ENCODE data around the gene GLP1R.

Gene GLP1R

DNA sequence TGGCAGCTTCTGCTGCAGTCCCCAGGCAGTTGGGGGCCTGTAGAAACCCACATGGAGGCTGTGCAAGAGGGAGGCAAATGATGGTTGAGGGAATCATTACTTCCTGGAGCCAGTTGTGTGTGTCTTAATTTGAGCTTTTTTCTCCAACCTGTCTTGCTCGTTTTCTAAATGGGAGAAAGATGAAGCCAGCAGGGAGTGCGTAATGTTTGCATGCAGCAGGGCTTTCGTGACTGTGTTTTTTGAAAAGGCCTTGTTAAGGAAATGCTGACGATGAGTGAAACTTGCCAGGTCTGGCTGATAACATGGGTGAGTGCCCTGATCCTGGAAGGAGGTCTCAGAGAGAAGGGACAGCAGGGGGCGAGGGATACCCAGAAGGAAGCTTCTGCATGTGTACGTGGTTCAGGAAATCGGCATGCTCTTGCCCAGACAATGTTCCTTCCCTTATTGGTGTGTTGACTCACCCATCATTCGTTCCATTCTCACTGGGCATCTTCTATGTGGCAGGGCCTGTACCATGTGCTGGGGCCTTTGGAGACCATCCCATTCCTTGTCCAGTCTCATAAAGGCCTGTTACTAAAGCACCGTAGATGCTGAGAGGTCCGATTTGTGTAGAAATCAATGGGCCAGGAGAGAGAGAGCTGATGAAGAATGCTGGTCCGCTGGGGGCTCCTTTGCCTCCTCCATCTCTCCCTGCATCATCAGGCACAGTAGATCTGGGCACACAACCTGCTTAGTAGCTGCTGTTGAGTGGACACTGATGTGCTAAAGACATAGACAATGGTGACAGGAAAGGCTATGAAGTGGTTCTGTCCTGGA, 27.4 kb downstream of the GLP1R start:
- no peak overlapping the region for H3K4me2 ChIP-seq (ENCODE audit: low read length)

DNA sequence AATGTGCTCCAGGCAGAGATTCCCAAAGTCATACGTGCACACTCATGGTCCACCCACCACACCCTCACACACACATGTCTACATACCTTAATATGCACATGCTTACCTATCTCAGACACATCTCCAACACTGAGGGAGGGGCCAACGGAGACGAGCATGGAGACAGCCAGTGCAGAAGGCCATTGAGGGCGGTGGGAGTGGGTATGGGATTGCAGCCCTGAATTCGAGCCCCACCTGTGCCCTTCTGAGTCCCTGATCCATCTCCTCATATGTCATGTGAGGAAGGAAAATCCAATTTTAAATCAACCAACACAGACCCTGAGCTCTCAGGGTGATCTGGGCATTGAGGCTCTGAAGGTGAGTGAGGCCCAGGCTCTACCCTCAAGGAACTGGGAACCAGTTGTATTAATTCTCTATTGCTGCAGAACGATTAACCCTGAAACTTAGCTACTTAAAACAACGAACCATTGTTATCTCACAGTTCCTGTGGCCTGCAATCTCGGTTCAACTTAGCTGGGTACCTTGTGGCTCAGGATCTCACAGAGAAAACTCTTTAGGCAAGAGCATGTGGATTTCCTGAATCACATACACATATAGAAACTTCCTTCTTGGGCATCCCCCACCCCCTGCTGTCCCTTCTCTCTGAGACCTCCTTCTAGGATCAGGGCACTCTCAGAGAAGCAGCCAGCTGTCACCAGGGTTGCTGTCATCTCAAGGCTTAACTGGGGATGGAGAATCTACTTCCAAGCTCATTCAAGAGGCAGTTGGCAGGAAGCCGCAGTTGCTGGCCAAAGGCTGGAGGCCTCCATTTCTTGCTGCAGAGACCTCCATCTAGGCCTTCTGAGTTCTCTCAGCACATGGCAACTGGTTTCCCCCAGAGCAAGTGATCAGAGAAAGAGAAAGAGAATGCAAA, 28.3 kb downstream of the GLP1R start:
- no peaks in the 10 kb centered on the region for H3K79me2 ChIP-seq (ENCODE audit: control insufficient read depth, low read length)
- H4K20me1 ChIP-seq (ENCODE audit: control insufficient read depth, insufficient read depth, low read depth, low read length): no peaks in the 10 kb centered on the region
- no peak overlapping the region for H3K4me3 ChIP-seq (ENCODE audit: low read length)
- H3F3A ChIP-seq (ENCODE audit: control insufficient read depth, insufficient read depth): no peaks in the 10 kb centered on the region
- no peaks in the 10 kb centered on the region for H3K9me2 ChIP-seq (replicated peaks; ENCODE audit: control insufficient read depth, low read length)
- no peaks in the 10 kb centered on the region for H3K36me3 ChIP-seq (ENCODE audit: control insufficient read depth, low read length)
- no peak for TF ChIP-seq EZH2phosphoT487 (IDR thresholded peaks at IDR 0.05; ENCODE audit: borderline replicate concordance, low read length)
- TF ChIP-seq, protein P1, sequence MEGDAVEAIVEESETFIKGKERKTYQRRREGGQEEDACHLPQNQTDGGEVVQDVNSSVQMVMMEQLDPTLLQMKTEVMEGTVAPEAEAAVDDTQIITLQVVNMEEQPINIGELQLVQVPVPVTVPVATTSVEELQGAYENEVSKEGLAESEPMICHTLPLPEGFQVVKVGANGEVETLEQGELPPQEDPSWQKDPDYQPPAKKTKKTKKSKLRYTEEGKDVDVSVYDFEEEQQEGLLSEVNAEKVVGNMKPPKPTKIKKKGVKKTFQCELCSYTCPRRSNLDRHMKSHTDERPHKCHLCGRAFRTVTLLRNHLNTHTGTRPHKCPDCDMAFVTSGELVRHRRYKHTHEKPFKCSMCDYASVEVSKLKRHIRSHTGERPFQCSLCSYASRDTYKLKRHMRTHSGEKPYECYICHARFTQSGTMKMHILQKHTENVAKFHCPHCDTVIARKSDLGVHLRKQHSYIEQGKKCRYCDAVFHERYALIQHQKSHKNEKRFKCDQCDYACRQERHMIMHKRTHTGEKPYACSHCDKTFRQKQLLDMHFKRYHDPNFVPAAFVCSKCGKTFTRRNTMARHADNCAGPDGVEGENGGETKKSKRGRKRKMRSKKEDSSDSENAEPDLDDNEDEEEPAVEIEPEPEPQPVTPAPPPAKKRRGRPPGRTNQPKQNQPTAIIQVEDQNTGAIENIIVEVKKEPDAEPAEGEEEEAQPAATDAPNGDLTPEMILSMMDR (IDR thresholded peaks at IDR 0.05; ENCODE audit: low read depth, low read length, poor library complexity, severe bottlenecking): no peak
- H3K27me3 ChIP-seq (ENCODE audit: control insufficient read depth, low read length): no peaks in the 10 kb centered on the region
- H3K27ac ChIP-seq (ENCODE audit: low read depth, low read length): no peak overlapping the region
- no peaks in the 10 kb centered on the region for H3K9me3 ChIP-seq (ENCODE audit: control insufficient read depth, insufficient read depth, low read length)
- no peak overlapping the region for H3K4me2 ChIP-seq (ENCODE audit: low read length)
- no peaks in the 10 kb centered on the region for H3K4me1 ChIP-seq (ENCODE audit: control insufficient read depth, low read length)

More for the DNA sequence above, 27.4 kb downstream of the GLP1R start:
- Histone ChIP-seq H3K27ac (ENCODE audit: low read depth, low read length) (no peak overlapping the region), H3K4me1 (ENCODE audit: control insufficient read depth, low read length) (no peaks in the 10 kb centered on the region), H4K20me1 (ENCODE audit: control insufficient read depth, insufficient read depth, low read depth, low read length) (no peaks in the 10 kb centered on the region), H3K79me2 (ENCODE audit: control insufficient read depth, low read length) (no peaks in the 10 kb centered on the region), H3F3A (ENCODE audit: control insufficient read depth, insufficient read depth) (no peaks in the 10 kb centered on the region), H3K36me3 (ENCODE audit: control insufficient read depth, low read length) (no peaks in the 10 kb centered on the region), H3K9me2 (replicated peaks; ENCODE audit: control insufficient read depth, low read length) (no peaks in the 10 kb centered on the region), H3K4me3 (ENCODE audit: low read length) (no peak overlapping the region), H3K9me3 (ENCODE audit: control insufficient read depth, insufficient read depth, low read length) (no peaks in the 10 kb centered on the region), H3K27me3 (ENCODE audit: control insufficient read depth, low read length) (no peaks in the 10 kb centered on the region)
- no peak for TF ChIP-seq EZH2phosphoT487 (IDR thresholded peaks at IDR 0.05; ENCODE audit: borderline replicate concordance, low read length)
- TF ChIP-seq, protein P1 (IDR thresholded peaks at IDR 0.05; ENCODE audit: low read depth, low read length, poor library complexity, severe bottlenecking): no peak

DNA sequence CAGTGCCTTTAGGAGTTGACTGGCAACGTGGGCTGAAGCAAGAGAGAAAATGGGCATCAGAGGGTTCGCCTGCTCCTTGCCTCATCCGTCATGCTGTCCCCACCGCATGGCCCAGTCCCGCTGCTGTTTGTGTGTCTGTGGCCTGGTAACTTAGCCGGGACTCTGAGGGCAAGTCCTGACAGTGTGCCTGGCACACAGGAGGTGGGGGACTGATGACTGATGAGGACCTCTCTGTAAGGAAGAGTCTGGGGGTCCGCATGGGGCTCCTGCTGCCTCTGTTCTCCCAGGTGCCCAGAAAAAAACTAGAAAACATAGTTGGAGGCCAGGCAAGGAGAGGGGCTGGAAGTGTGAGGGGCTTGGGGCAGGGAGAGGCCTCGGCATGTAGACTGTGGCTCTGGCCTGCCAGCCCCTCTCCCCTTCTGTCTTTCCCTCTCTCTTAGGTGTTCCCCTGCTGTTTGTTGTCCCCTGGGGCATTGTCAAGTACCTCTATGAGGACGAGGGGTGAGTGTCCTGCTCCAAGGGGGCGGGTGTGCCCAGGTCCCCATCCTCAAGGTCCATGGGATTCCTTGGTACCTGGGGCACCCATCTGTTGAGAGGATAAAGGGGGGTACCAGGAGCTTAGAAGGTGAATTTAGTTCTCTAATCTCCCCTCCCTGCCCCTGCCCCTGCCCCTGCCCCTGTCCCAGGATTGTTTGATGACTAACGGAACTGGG, 29.5 kb downstream of the GLP1R start:
- no peaks in the 10 kb centered on the region for H3K4me1 ChIP-seq (ENCODE audit: control insufficient read depth, low read length)
- no peaks in the 10 kb centered on the region for H4K20me1 ChIP-seq (ENCODE audit: control insufficient read depth, insufficient read depth, low read depth, low read length)
- H3K4me2 ChIP-seq (ENCODE audit: low read length): no peak overlapping the region
- no peak for TF ChIP-seq EZH2phosphoT487 (IDR thresholded peaks at IDR 0.05; ENCODE audit: borderline replicate concordance, low read length)
- TF ChIP-seq, protein P1 (IDR thresholded peaks at IDR 0.05; ENCODE audit: low read depth, low read length, poor library complexity, severe bottlenecking): no peak
- H3K27ac ChIP-seq (ENCODE audit: low read depth, low read length): no peak overlapping the region
- no peaks in the 10 kb centered on the region for H3K27me3 ChIP-seq (ENCODE audit: control insufficient read depth, low read length)
- H3K4me3 ChIP-seq (ENCODE audit: low read length): no peak overlapping the region
- no peaks in the 10 kb centered on the region for H3K79me2 ChIP-seq (ENCODE audit: control insufficient read depth, low read length)
- no peaks in the 10 kb centered on the region for H3K36me3 ChIP-seq (ENCODE audit: control insufficient read depth, low read length)
- no peaks in the 10 kb centered on the region for H3K9me2 ChIP-seq (replicated peaks; ENCODE audit: control insufficient read depth, low read length)
- H3F3A ChIP-seq (ENCODE audit: control insufficient read depth, insufficient read depth): no peaks in the 10 kb centered on the region
- no peaks in the 10 kb centered on the region for H3K9me3 ChIP-seq (ENCODE audit: control insufficient read depth, insufficient read depth, low read length)
